PC-9 (cell line): ENCODE measurements around the gene PRKAG2. TPM values are rescaled to one million over a fixed set of nuclear protein-coding genes. Genes with fewer than 3 reads are reported as not detected.

Experiments used
- BruUV-seq: library from RNA; stranded (reverse); fragments of 400-500 nt; replicated peaks from 2 replicates; lab custom pipeline; 2021; lab: Mats Ljungman, UMichigan
- CTCF ChIA-PET: fragments of 300-600 bp; sonication (Branson Sonifier 250); formaldehyde crosslinking; loops from one replicate; lab custom pipeline; 2022; ENCODE audit warnings: antibody characterized with exemption; lab: Charles Lee
- POLR2A ChIA-PET: fragments of 300-600 bp; sonication (Branson Sonifier 250); formaldehyde crosslinking; loops from one replicate; lab custom pipeline; 2022; ENCODE audit warnings: antibody characterized with exemption; ENCODE audit not compliant: unreplicated experiment; lab: Charles Lee
- DNase-seq, 2 experiments: peaks; one replicate each; pipeline versions ENCODE4 v3.0.0 to v3.0.0-alpha.2; 2015 to 2022; ENCODE audit warnings: mixed read lengths in 1 of 2
- H2AFZ ChIP-seq: fragments of 200-600 bp; sonication (generic); 2 replicates; pipeline ENCODE4 v1.8.1; 2017; ENCODE audit warnings: antibody characterized with exemption
- H3F3A ChIP-seq: fragments of 200-600 bp; sonication (generic); 2 replicates; pipeline ENCODE4 v1.8.1; 2017; ENCODE audit warnings: antibody characterized with exemption, mild to moderate bottlenecking, low read depth; ENCODE audit not compliant: insufficient read depth
- H3K27ac ChIP-seq: fragments of 200-600 bp; sonication (generic); 2 replicates; pipeline ENCODE4 v1.6.1; 2016; ENCODE audit warnings: mixed run types
- H3K27me3 ChIP-seq: fragments of 200-600 bp; sonication (generic); 2 replicates; pipeline ENCODE4 v1.6.1; 2016; ENCODE audit warnings: low read depth, mixed run types; ENCODE audit not compliant: insufficient read depth
- H3K36me3 ChIP-seq: fragments of 200-600 bp; sonication (generic); 2 replicates; pipeline ENCODE4 v1.6.1; 2016; ENCODE audit warnings: low read depth, mixed run types
- H3K4me1 ChIP-seq: fragments of 200-600 bp; sonication (generic); replicated peaks from 2 replicates; pipeline ENCODE4 v1.6.1; 2016; ENCODE audit warnings: mixed run types; ENCODE audit not compliant: insufficient read depth
- H3K4me2 ChIP-seq: fragments of 200-600 bp; sonication (generic); 2 replicates; pipeline ENCODE4 v1.6.1; 2017; ENCODE audit warnings: mixed run types
- H3K4me3 ChIP-seq: fragments of 200-600 bp; sonication (generic); 2 replicates; pipeline ENCODE4 v1.6.1; 2016; ENCODE audit warnings: mixed run types
- H3K79me2 ChIP-seq: fragments of 200-600 bp; sonication (generic); 2 replicates; pipeline ENCODE4 v1.6.1; 2017; ENCODE audit warnings: low read depth, mixed run types
- H3K9me2 ChIP-seq: fragments of 200-600 bp; sonication (generic); 2 replicates; pipeline ENCODE4 v1.8.1; 2017; ENCODE audit warnings: mild to moderate bottlenecking; ENCODE audit not compliant: insufficient read depth
- H3K9me3 ChIP-seq: fragments of 200-600 bp; sonication (generic); 2 replicates; pipeline ENCODE4 v1.8.1; 2016; ENCODE audit warnings: low read depth; ENCODE audit not compliant: insufficient read depth
- H4K20me1 ChIP-seq: fragments of 200-600 bp; sonication (generic); 2 replicates; pipeline ENCODE4 v1.8.1; 2017; ENCODE audit not compliant: insufficient read depth
- EZH2 ChIP-seq: fragments of 200-600 bp; sonication (generic); IDR thresholded peaks from 2 replicates; pipeline ENCODE4 v1.8.0; 2017; ENCODE audit warnings: antibody characterized with exemption, low read depth
- intact Hi-C: fragments of 100-400 bp; cut with micrococcal nuclease; formaldehyde crosslinking; loops from one replicate; pipeline ENCODE4 v1.10.0; 2022; ENCODE audit not compliant: unreplicated experiment
- total RNA-seq: library from RNA; stranded (reverse); gene quantifications from 2 replicates; pipeline ENCODE4 v1.2.3, GENCODE V29; 2021
- TF ChIP-seq, protein P1 (sequence below): fragments of 200-600 bp; sonication (generic); conservative IDR thresholded peaks from 2 replicates; pipeline ENCODE4 v1.6.1; 2017; ENCODE audit warnings: mixed run types, antibody characterized with exemption, mild to moderate bottlenecking, moderate library complexity

PRKAG2 gene
- total RNA-seq, 1 experiment from 2014 or later, result 37.3 TPM

DNA sequence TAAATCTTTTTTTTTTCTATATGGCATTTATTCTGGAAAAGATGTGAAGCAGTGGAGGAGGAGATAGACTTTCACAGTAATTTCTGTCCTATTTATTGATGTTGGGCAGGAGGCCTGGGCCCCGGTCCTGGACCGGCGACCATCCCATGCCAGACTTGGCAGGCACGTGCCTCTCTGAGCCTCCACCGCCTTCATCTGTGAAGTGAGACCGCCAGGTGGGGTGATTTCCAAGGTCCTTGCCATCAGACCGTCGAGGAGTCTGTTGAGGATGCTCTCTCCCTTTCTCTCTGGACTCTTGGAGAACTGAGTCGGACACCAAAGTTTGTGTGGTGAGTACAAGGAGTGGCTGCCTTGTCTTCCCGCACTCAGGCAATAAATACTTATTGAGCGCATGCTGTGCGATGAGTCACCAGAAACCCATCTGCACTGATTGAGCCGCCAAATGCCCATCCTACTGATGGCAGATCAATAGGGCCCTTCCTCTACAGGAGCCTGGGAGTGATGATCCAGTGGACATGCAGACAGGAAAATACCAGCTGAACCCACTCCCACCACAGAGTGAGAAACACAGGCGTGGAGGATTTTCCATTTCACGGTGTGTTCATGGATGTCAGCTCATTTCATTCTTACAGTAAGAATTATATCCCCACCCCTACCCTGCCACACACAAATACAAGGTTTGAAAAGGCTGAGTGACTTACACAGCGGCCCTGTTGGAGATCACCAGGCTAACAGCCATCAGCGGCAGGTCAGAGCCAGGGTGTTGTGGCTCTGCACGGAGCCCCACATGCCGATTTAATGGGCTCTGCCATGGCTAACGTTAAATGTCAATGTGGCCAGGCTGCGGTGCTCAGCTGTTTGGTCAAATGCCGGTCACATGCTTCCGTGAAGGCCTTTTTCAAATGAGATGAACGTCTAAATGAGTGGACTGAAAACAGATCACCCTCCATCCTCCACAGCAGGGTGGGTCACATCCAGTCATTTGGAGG is 11.5 kb upstream of the PRKAG2 start:
- Histone ChIP-seq H3K27ac (no peak overlapping the region), H3K79me2 (no peaks in the 10 kb centered on the region), H3K4me1 (no peaks in the 10 kb centered on the region), H3K4me3 (no peak overlapping the region), H4K20me1 (no peaks in the 10 kb centered on the region), H2AFZ (no peak overlapping the region), H3K27me3 (peaks cover 100% of the 10 kb centered on the region), H3K36me3 (no peaks in the 10 kb centered on the region), H3K9me2 (no peaks in the 10 kb centered on the region), H3K4me2 (no peak overlapping the region), H3K9me3 (no peaks in the 10 kb centered on the region), H3F3A (no peaks in the 10 kb centered on the region)
- DNase-seq, result no peak
- BruUV-seq, result no TSS peak
- TF ChIP-seq, protein P1, sequence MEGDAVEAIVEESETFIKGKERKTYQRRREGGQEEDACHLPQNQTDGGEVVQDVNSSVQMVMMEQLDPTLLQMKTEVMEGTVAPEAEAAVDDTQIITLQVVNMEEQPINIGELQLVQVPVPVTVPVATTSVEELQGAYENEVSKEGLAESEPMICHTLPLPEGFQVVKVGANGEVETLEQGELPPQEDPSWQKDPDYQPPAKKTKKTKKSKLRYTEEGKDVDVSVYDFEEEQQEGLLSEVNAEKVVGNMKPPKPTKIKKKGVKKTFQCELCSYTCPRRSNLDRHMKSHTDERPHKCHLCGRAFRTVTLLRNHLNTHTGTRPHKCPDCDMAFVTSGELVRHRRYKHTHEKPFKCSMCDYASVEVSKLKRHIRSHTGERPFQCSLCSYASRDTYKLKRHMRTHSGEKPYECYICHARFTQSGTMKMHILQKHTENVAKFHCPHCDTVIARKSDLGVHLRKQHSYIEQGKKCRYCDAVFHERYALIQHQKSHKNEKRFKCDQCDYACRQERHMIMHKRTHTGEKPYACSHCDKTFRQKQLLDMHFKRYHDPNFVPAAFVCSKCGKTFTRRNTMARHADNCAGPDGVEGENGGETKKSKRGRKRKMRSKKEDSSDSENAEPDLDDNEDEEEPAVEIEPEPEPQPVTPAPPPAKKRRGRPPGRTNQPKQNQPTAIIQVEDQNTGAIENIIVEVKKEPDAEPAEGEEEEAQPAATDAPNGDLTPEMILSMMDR, result no peak; the same call in 1 of the 2 replicates
- no peak for TF ChIP-seq EZH2
- POLR2A ChIA-PET, result no interaction called here
- intact Hi-C loops, result no loop called here
- CTCF ChIA-PET, result no interaction called here

DNA sequence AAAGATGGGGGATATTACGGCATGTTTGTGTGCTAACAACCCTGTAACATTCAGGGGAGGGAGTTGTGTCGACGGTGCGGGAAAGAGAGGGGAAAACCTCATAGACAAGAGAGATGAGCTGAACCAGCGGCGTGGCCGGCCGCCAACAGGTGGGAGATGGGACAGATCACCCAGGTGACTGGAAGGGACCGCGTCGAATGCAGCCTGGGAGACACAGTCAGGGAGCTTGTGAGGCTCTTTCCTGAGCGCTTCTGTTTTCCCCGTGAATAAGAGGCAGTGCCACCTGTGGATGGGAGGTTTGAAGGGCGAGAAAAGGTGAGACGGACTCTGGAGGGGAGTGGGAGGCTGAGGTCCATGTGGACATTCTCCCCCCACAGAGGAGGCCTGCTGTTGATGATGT is 9.9 kb upstream of the PRKAG2 start:
- Histone ChIP-seq H3K27me3 (peaks cover 97% of the 10 kb centered on the region), H2AFZ (no peak overlapping the region)
- CTCF ChIA-PET, result interaction anchor here (0.7 kb wide), 1 partner anchor 359 kb away, joined by 8 read pairs; no protein-coding TSS in a partner anchor

DNA sequence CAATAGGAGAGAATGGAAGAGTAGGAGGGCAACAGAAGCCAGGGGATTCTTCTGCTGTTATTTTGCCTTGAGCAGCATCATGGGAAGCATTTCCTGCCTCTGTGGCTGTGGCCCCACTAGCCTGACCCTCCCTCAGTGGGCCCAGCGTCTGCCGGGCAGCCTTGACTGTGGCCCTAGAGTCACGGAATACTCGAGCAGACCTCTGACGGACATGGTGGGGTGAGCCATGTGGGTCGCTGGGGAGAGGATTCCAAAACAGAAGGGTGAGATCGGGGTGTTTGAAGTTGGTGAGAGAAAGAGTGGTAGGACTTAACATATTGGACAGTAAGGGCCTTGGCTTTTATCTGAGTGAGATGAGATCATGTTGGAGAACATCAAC is 8.3 kb upstream of the PRKAG2 start:
- no peak overlapping the region for H2AFZ ChIP-seq
- peaks cover 82% of the 10 kb centered on the region for H3K27me3 ChIP-seq
- H3K4me2 ChIP-seq, result no peak overlapping the region
- ChIA-PET POLR2A (no interaction called here), CTCF (no interaction called here)
- intact Hi-C loops, result no loop called here
- H3K4me1 ChIP-seq, result no peaks in the 10 kb centered on the region
- BruUV-seq, result no TSS peak
- TF ChIP-seq EZH2, result no peak
- TF ChIP-seq, protein P1, result no peak
- no peak for DNase-seq
- H3K36me3 ChIP-seq, result no peaks in the 10 kb centered on the region
- H3K79me2 ChIP-seq, result no peaks in the 10 kb centered on the region
- H3K9me2 ChIP-seq, result no peaks in the 10 kb centered on the region
- no peaks in the 10 kb centered on the region for H4K20me1 ChIP-seq
- no peak overlapping the region for H3K4me3 ChIP-seq
- H3K9me3 ChIP-seq, result no peaks in the 10 kb centered on the region
- no peak overlapping the region for H3K27ac ChIP-seq
- no peaks in the 10 kb centered on the region for H3F3A ChIP-seq

More for the DNA sequence above, 9.9 kb upstream of the PRKAG2 start:
- H3K36me3 ChIP-seq, result no peaks in the 10 kb centered on the region
- intact Hi-C loops, result no loop called here
- no peaks in the 10 kb centered on the region for H3K79me2 ChIP-seq
- TF ChIP-seq, protein P1, result no peak
- TF ChIP-seq EZH2, result no peak
- H3F3A ChIP-seq, result no peaks in the 10 kb centered on the region
- no peak overlapping the region for H3K27ac ChIP-seq
- H4K20me1 ChIP-seq, result no peaks in the 10 kb centered on the region
- H3K9me3 ChIP-seq, result no peaks in the 10 kb centered on the region
- no peak overlapping the region for H3K4me3 ChIP-seq
- BruUV-seq, result no TSS peak
- POLR2A ChIA-PET, result no interaction called here
- no peaks in the 10 kb centered on the region for H3K9me2 ChIP-seq
- no peak overlapping the region for H3K4me2 ChIP-seq
- no peaks in the 10 kb centered on the region for H3K4me1 ChIP-seq
- DNase-seq, result no peak
